SW 1271 (cell line): ENCODE measurements around the gene SLC4A9.
A peak's percentile ranks its signal among the peaks of the same experiment; 100 is the strongest.

Source experiments
- DNase-seq, 2 experiments: peaks; one replicate each; lab custom pipeline; 2025; lab: John Stamatoyannopoulos, UW

Gene SLC4A9, protein sequence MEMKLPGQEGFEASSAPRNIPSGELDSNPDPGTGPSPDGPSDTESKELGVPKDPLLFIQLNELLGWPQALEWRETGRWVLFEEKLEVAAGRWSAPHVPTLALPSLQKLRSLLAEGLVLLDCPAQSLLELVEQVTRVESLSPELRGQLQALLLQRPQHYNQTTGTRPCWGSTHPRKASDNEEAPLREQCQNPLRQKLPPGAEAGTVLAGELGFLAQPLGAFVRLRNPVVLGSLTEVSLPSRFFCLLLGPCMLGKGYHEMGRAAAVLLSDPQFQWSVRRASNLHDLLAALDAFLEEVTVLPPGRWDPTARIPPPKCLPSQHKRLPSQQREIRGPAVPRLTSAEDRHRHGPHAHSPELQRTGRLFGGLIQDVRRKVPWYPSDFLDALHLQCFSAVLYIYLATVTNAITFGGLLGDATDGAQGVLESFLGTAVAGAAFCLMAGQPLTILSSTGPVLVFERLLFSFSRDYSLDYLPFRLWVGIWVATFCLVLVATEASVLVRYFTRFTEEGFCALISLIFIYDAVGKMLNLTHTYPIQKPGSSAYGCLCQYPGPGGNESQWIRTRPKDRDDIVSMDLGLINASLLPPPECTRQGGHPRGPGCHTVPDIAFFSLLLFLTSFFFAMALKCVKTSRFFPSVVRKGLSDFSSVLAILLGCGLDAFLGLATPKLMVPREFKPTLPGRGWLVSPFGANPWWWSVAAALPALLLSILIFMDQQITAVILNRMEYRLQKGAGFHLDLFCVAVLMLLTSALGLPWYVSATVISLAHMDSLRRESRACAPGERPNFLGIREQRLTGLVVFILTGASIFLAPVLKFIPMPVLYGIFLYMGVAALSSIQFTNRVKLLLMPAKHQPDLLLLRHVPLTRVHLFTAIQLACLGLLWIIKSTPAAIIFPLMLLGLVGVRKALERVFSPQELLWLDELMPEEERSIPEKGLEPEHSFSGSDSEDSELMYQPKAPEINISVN

DNA sequence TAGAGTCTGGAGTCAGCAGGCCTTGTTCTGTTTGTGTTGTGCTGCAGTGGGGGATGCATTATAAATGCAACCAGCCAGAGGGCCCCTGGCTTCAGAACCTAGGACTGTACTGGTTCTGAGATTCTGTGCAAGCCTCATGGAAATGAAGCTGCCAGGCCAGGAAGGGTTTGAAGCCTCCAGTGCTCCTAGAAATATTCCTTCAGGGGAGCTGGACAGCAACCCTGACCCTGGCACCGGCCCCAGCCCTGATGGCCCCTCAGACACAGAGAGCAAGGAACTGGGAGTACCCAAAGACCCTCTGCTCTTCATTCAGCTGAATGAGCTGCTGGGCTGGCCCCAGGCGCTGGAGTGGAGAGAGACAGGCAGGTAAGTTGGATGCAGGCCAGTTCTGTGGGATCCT lies at the start of gene SLC4A9:
Gene SLC4A9, plus strand, starts transcription at position 94 of the 400 bp plus-strand sequence. Its CDS starts 43 bp downstream, at position 137.
- no peak for DNase-seq

DNA sequence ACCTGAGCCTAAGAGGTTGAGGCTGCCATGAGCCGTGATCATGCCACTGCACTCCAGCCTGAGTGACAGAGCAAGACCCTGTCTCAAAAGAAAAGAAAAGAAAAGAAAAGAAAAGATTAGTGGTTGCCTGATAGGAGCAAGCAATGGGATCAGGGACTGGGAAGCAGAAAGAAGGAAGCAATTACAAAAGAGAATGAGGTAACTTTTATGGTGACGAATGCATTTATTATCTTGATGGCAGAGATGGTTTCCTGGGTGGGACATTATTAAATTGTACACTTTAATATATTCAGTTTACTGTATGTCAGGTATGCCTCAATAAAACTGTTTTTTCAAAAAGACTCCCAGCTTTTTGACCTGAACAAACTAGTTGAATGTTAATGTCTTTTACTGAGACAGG lies 49.6 kb upstream of the SLC4A9 start:
- DNase-seq: no peak

DNA sequence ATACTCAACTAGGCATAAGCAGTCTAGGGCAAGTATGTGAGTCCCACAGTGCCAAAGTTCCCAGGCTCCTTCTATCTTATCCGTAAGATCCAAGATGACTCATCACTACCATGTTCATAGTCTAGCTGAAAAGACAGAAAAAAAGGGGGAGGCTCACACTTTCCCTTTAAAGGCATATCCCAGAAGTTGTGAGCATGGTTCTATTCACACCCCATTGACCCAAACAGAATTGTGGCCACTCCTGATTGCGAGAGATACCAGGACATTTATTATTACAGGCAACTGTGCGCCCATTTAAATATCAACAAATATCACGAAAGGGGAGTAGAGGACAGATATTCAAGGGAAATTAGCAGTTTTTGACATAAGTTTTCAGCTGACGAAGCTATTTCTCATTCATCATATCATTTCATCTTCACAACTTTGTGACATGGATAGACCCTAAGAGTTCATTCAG lies 49.0 kb upstream of the SLC4A9 start:
- peak; percentile 38 to 80 for DNase-seq

DNA sequence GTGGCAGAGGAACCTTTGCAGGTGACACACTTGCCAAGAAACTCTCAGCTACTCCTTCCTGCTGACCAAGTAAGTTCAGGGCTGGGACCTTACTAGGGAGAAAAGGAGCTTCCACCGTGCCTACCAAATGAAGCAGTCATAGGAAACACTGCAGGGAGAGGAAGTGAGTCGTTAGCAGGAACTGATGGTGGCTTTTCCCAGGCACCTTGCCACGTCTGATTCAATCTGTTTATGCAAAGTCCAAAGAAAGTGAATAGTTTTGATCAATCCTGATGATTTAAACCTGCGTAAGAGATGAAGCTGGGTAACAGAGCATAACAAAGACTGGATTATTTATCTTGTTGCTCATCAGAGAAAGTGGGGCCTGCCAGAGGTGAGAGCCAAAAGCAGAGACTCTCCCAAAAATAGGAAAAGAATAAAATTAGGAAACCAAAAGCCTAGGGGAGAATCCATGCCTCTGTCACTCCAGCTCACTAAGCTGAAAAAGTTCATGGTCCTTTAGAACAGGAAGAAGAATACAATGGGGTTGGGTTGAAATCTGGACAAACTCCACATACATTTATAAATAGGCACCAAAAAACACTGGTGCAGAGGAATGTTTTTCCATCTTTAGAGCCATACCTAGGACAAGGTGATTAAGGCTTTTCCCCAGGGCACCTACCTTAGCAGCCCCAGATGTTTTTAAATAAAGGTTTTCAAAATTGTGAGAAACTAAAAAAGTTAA lies 47.8 kb upstream of the SLC4A9 start:
- peak; percentile 90 to 94 for DNase-seq

DNA sequence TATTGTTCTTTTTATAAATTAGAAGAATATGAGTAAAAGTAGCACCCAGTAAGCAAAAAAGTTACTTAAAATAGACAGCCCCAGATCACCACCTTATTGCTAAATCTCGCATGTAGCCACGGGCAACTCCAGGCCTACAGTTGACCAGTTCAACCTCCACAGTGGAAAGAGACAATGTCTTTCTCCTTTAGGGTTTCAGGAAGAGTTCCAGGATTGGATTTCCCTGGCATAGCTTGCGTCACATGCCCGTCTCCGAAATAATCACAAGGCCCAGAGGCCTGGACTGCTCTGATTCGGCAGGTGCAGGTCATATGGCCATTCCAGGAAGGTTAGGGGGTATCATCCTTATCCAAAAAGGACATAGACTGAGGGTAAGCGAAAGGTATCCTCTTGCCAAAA lies 47.2 kb upstream of the SLC4A9 start:
- DNase-seq: no peak

DNA sequence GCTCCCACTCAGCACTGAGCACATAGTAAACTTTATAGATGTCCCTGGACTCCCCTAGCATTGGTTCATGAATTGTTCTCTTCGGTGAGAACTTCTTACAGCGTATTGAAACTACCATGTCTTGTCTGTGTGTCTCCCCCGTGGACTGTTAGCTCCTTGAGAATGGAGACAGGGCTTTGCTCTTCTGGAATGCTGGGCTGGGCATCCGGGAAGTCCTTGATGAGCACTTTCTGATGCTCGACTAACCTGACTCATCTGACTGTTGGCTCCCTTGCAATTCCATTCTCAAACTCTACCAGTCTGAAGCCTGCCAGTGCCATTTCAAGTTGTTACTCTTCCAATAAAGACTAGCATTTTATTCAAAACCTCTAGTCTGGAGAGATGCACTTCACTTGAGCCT lies 42.1 kb upstream of the SLC4A9 start:
- DNase-seq: peak; percentile 67 to 82

DNA sequence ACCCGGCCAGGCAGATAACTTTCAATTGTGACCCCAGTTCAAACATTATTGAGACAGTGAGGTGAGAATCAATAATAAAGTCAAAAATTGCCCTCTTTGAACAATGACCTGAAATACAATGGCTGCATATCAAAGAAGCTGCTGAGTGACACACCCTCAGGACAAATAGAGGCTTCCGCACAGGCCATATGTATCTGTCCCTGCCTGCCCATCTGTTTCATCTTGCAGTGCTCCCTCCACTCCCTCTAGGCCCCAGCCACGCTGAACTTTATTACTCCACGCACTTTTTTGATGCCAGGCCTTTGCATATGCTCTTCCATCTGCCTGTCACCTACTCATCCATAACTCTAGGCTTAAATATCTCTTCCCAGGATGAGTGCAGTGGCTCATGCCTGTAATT lies 41.2 kb upstream of the SLC4A9 start:
- DNase-seq: no peak

DNA sequence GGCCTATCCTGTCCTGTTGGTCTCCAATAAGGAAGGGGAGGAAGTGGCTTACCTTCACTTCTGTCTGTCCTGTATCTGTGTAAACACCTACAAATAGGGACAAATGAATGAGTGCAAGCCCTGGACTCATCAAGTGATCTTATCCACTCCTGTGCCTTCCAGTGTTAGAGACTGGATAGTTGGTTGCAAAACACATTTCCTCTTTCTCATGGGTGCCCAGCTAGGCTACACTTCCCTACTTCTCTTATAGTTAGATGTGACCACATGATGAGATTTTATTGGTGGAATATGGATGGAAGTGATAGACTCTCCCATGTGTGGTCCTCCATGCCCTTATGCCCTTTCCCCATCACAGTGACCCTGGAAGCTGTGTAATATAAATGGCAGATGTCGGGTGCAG lies 40.2 kb upstream of the SLC4A9 start:
- no peak for DNase-seq

DNA sequence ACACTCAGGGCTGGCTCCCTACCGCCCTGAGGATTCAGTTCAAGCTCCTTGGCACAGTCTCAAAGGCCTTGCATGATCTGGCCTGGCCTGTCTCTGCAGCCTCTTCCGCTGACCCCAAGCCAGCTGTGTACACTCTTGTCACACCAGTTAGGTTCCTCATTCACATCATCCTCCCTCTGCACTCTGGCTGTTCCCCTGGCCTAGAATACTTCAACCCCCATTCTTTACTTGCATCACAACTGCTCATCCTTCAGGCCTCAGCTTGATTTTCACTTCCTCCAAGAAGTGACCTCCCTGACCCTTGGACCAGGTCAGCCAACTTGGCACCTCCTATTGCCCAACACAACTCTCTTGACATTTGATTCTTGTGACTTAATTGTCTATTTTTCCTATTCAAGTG lies 38.2 kb upstream of the SLC4A9 start:
- no peak for DNase-seq

DNA sequence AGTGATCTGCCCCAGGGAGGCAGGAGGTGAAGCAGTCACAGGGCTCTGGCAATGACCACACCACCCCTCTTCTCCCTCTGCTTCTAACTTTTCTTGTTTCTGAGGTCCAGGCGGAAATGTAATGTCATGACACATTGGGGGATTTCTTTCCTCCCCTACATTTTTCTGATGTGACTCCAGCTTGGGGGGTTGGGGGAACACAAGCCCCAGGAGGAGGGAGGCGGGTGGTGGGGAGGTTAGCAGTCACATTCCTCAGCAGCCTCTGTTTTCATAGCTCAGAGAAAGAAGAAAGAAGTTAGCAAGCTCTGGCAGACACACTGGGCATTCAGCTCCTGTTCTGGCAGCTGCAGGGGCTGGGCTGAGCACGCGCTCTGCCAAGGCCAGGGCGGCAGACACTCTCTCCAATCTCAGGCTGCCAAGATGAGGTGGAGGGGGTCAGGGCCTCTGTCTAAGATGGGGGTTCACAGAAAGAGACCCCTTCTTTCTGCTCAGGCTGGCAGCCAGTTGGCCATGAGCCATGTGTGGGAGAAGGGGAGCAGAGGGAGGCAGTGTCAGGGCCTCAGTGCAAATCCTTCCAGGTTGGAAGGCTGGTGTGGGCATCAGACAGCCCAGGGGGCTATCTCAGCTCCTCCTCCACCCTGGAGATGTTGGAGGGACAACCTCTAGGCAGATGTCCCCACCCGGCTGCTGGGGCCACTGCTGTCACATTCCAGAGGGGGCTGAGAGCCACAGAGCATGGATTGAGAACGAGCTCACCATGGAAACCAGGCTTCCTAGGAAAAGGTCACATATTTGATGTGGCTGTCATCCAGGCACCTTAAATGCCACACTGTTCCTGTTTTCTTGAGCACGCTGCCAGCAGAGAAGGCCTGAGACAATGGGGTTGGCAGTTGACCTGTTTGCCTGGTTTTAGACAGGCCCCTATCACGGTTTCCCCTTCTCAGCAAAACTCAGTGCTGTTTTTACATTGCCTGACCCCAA lies 37.0 kb upstream of the SLC4A9 start:
- peak; percentile 90 for DNase-seq

DNA sequence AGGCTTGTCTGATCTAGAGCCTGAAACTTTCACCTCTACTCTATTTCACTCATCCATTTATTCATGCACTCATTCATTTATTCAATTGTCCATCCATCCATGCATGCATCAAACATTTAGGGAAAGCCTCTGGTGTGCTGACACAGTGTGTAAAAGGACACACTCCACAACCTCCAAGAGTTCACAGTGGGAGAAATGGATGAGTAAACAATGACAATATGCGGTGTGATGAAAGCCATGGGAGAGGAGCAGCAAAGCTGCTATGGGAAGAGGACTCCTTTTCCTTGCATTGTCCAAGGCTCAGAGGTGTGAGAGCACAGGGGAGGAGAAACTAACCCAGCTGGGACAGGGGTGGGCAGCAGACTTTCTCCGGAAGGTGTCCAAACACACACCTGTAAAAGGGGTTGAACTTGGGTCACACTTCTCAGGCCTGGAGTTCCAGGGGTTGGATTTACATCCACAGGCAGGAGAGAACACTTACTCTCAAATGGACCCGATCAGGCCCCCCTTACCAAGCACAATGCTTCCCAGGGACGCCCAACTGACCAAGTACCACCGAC lies 35.9 kb upstream of the SLC4A9 start:
- no peak for DNase-seq

DNA sequence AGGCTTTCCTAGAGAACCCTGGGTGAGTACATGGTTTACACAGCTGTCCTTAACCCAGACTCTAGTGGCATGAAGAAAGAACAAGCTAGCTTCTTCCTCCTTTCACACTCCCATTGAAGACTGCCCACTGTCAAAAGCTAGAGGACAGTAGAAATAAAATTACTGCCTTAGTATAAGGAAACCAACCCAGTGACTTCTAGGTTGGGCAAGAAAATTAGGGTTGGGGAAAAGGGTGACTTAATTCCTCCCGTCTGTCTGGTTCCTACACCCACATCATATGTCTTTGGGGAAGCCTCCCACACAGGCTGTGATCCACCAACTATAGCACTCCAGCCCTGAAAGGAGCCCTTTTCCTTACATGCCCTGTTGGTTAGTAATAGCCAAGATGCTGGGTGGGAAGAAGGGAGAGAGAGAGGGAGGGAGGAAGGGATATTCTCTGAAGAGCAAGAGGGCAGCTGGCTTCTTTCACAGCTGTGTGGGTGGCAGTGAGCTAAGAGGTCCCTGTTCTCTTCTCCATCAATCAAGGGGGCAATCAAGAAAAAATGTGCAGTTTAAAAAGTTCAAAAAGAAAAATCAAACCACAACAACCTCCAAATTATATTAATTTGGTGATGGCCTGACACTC lies 35.3 kb upstream of the SLC4A9 start:
- DNase-seq: no peak

DNA sequence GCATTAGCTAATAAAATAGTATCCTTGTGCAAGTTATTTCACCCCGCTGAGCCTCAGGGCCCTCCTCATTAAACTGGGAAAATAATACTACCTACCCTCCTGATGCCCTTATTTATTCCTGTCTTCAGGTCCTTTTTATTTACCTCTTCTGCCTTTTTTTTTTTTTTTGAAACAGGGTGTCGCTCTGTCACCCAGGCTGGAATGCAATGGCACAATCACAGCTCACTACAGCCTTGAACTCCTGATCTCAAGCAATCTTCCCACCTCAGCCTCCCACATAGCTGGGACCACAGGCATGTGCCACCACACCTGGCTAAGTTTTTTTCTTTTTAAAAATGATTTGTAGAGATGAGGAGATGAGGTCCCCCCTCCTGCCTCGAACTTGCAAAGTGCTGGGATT lies 34.5 kb upstream of the SLC4A9 start:
- DNase-seq: no peak

DNA sequence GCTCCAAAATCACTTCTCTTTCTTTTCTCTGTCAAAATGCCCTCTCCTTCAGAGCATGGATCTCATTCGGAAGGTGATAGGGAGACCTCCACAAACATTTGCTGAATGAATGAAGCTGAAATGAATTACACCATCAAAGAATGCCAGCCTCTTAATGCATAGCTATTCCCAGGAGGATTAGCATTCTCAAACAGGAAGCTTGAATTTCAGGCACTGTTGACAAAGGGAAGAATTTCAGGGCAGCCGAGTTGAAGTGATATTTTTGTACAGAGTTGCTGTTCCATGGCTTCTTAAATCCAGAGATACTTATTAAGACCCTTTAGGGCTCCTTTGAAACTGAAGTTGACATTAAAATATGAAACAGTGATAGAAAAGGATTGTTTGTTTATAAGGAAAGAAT lies 32.4 kb upstream of the SLC4A9 start:
- no peak for DNase-seq

DNA sequence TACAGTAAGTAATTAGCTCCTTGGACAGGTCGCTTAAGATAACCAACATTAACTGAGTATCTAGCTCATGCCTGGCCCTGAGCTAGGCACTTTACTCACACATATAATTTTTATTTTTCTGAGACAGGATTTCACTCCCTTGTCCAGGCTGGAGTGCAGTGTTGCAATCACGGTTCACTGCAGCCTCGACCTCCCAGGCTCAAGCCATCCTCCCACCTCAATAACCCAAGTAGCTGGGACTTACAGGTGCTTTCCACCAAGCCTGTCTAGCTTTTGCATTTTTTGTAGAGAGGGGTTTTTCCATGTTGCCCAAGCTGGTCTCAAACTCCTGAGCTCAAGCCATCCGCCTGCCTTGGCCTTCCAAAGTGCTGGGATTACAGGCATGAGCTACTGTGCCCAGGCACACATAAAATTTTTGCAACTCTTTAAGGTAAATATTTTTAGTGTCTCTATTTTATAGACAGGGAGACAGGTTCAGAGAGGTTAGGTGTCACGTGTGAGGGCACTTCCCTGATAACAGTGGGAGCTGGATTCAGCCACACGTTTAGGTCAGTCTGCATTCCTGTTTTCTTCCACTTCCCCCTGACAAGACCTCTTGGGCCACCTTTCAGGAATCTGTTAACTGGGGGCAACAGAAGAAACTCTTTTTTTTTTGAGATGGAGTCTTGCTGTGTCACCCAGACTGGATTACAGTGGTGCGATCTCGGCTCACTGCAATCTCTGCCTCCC lies 31.8 kb upstream of the SLC4A9 start:
- DNase-seq: no peak

DNA sequence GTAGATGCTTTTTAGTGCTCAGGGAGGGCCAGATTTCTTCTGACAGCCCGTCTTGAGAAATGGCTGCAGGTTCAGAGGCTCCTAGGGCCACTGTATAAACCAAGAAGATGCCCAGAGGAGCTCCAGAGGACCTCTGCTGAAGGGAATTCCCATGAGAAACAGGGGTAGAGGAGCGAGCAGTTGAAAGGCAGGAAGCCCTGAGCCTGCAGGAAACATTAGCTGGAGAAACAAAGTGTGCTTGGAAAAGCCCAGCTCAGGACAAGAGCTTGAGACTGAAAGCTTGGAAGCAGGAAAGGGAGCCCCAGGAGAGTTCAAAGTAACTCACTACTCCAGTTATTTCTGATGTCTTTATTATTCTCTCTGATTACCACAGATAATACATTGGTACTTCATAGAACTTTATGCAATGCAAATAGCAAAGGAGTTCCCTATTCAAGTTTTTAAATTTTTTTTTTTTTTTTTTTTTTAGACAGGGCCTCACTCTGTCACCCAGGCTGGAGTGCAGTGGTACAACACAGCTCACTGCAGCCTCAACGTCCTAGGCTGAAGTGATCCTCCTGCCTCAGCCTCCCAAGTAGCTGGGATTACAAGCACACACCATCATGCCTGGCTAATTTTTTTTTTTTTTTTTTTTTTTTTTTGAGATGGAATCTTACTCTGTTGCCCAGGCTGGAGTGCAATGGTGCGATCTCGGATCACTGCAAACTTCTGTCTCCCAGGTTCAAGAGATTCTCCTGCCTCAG lies 30.1 kb upstream of the SLC4A9 start:
- DNase-seq: no peak

DNA sequence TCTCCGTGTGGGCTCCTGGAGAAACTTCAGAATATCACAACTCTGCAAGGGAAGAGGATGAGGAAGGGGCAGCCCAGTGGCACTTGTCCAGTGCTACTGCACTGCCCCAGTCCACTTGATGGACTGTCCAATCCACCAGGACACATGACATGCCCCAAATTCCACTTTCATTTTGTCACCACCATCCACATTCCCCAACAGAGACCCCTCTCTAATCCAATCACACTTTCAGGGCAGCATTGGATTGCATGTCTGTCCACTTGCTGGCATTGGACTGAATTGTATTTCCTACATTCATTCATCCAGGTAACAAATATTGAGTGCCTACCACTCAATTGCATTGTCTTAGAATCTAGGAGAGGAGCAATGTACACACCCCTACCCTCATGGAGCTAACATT lies 28.4 kb upstream of the SLC4A9 start:
- no peak for DNase-seq

DNA sequence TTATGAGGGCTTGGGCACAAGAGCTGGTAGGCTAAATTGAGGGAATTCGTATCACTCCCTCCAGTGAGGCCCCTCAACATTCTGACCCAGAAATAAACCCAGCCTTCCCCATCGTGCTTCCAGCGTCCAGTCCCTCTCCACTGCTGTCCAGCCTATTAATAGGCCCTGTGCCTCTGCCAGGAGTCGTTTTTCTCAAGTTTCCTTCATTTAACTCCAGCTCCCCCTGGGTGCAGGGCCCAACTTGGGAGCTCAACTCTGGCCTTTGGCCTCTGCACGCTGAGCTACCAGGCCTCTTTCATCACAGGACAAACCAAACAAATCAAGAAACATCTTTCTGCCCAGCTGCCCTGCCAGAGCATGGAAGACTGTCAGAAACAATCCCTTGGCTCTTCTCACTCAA lies 23.6 kb upstream of the SLC4A9 start:
- no peak for DNase-seq

DNA sequence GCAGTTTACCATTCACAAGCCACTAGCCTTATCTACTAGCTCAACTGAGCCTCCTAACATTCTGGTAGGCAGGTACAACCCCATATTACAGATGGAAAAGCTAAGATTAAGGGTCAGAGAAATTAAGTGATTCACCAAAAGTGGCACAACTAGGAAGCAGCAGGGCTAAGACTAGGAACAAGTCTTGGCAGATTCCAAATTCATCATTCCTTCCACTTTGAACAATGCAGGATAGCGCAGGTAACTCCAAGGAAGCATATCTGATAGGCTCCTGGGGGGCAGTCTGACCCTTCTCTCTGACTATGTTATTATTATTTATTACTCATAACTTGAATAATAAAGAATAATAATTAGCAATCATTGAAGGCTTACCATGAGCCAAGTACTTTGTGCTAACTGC lies 22.1 kb upstream of the SLC4A9 start:
- DNase-seq: no peak
